PC-9 (cell line): ENCODE data around the gene PTGR3. TPM values are rescaled to one million over a fixed set of nuclear protein-coding genes. Genes with fewer than 3 reads are reported as not detected.

Experiments used
- BruUV-seq: library from RNA; stranded (reverse); fragments of 400-500 nt; replicated peaks from 2 replicates; lab custom pipeline; 2021; lab: Mats Ljungman, UMichigan
- CTCF ChIA-PET: fragments of 300-600 bp; sonication (Branson Sonifier 250); formaldehyde crosslinking; loops from one replicate; lab custom pipeline; 2022; ENCODE audit warnings: antibody characterized with exemption; lab: Charles Lee
- POLR2A ChIA-PET: fragments of 300-600 bp; sonication (Branson Sonifier 250); formaldehyde crosslinking; loops from one replicate; lab custom pipeline; 2022; ENCODE audit warnings: antibody characterized with exemption; ENCODE audit not compliant: unreplicated experiment; lab: Charles Lee
- DNase-seq, 2 experiments: peaks; one replicate each; pipeline versions ENCODE4 v3.0.0 to v3.0.0-alpha.2; 2015 to 2022; ENCODE audit warnings: mixed read lengths in 1 of 2
- H2AFZ ChIP-seq: fragments of 200-600 bp; sonication (generic); 2 replicates; pipeline ENCODE4 v1.8.1; 2017; ENCODE audit warnings: antibody characterized with exemption
- H3F3A ChIP-seq: fragments of 200-600 bp; sonication (generic); 2 replicates; pipeline ENCODE4 v1.8.1; 2017; ENCODE audit warnings: antibody characterized with exemption, mild to moderate bottlenecking, low read depth; ENCODE audit not compliant: insufficient read depth
- H3K27ac ChIP-seq: fragments of 200-600 bp; sonication (generic); 2 replicates; pipeline ENCODE4 v1.6.1; 2016; ENCODE audit warnings: mixed run types
- H3K27me3 ChIP-seq: fragments of 200-600 bp; sonication (generic); 2 replicates; pipeline ENCODE4 v1.6.1; 2016; ENCODE audit warnings: low read depth, mixed run types; ENCODE audit not compliant: insufficient read depth
- H3K36me3 ChIP-seq: fragments of 200-600 bp; sonication (generic); 2 replicates; pipeline ENCODE4 v1.6.1; 2016; ENCODE audit warnings: low read depth, mixed run types
- H3K4me1 ChIP-seq: fragments of 200-600 bp; sonication (generic); replicated peaks from 2 replicates; pipeline ENCODE4 v1.6.1; 2016; ENCODE audit warnings: mixed run types; ENCODE audit not compliant: insufficient read depth
- H3K4me2 ChIP-seq: fragments of 200-600 bp; sonication (generic); 2 replicates; pipeline ENCODE4 v1.6.1; 2017; ENCODE audit warnings: mixed run types
- H3K4me3 ChIP-seq: fragments of 200-600 bp; sonication (generic); 2 replicates; pipeline ENCODE4 v1.6.1; 2016; ENCODE audit warnings: mixed run types
- H3K79me2 ChIP-seq: fragments of 200-600 bp; sonication (generic); 2 replicates; pipeline ENCODE4 v1.6.1; 2017; ENCODE audit warnings: low read depth, mixed run types
- H3K9me2 ChIP-seq: fragments of 200-600 bp; sonication (generic); 2 replicates; pipeline ENCODE4 v1.8.1; 2017; ENCODE audit warnings: mild to moderate bottlenecking; ENCODE audit not compliant: insufficient read depth
- H3K9me3 ChIP-seq: fragments of 200-600 bp; sonication (generic); 2 replicates; pipeline ENCODE4 v1.8.1; 2016; ENCODE audit warnings: low read depth; ENCODE audit not compliant: insufficient read depth
- H4K20me1 ChIP-seq: fragments of 200-600 bp; sonication (generic); 2 replicates; pipeline ENCODE4 v1.8.1; 2017; ENCODE audit not compliant: insufficient read depth
- EZH2 ChIP-seq: fragments of 200-600 bp; sonication (generic); IDR thresholded peaks from 2 replicates; pipeline ENCODE4 v1.8.0; 2017; ENCODE audit warnings: antibody characterized with exemption, low read depth
- intact Hi-C: fragments of 100-400 bp; cut with micrococcal nuclease; formaldehyde crosslinking; loops from one replicate; pipeline ENCODE4 v1.10.0; 2022; ENCODE audit not compliant: unreplicated experiment
- total RNA-seq: library from RNA; stranded (reverse); gene quantifications from 2 replicates; pipeline ENCODE4 v1.2.3, GENCODE V29; 2021
- TF ChIP-seq, protein P1 (sequence below): fragments of 200-600 bp; sonication (generic); conservative IDR thresholded peaks from 2 replicates; pipeline ENCODE4 v1.6.1; 2017; ENCODE audit warnings: mixed run types, antibody characterized with exemption, mild to moderate bottlenecking, moderate library complexity

The PTGR3 gene
- total RNA-seq, 1 experiment from 2014 or later = 38.4 TPM

DNA sequence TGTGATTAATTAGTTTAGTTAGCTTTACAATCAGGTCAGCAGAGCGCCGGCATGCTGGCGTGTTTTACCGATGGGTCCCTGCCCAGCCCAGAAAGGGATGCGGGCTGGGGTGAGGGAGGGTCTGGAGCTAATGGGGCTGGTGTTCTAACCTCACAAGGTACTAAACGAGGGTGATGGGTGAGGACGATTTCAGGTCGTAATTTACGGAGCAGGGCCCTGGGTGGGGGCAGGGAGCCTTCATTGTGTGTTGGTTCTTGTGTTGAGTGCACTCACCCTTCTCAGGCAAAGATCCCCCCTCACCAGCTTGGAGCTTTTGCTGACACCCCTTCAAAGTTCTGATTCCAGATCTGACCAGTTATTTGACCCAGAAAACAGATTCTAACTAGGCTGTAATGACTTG is 39.5 kb downstream of the PTGR3 start:
- POLR2A ChIA-PET = interaction anchor here (0.7 kb wide), 1 partner anchor 212 kb away, joined by 9 read pairs; no protein-coding TSS in a partner anchor

DNA sequence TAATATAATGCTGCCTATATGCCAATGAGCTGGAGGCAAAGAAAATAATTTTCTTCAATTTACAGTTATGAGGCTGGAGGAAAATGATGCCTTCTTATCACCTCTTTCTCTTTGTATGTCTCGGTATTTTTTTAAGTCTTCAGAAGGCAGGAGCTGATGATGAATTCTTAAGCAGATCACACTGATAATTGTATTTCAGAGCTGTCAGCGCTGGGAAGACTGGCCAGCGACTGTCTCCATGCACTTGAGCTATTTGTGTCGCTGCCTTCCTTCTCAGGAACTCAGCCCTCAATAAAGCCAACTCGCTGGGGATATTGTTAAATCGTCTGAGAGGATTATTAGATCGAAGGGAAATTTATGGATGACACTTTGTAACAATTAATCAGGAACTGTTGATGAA is 40.3 kb downstream of the PTGR3 start:
- no peak overlapping the region for H3K27ac ChIP-seq
- no peaks in the 10 kb centered on the region for H3F3A ChIP-seq
- H3K4me2 ChIP-seq = no peak overlapping the region
- no TSS peak for BruUV-seq
- no peaks in the 10 kb centered on the region for H3K36me3 ChIP-seq
- H3K9me2 ChIP-seq = no peaks in the 10 kb centered on the region
- no peaks in the 10 kb centered on the region for H3K79me2 ChIP-seq
- no peak for DNase-seq
- peaks cover 51% of the 10 kb centered on the region for H3K27me3 ChIP-seq
- no peaks in the 10 kb centered on the region for H4K20me1 ChIP-seq
- no peak overlapping the region for H3K4me3 ChIP-seq
- no peak for TF ChIP-seq EZH2
- TF ChIP-seq, protein P1, sequence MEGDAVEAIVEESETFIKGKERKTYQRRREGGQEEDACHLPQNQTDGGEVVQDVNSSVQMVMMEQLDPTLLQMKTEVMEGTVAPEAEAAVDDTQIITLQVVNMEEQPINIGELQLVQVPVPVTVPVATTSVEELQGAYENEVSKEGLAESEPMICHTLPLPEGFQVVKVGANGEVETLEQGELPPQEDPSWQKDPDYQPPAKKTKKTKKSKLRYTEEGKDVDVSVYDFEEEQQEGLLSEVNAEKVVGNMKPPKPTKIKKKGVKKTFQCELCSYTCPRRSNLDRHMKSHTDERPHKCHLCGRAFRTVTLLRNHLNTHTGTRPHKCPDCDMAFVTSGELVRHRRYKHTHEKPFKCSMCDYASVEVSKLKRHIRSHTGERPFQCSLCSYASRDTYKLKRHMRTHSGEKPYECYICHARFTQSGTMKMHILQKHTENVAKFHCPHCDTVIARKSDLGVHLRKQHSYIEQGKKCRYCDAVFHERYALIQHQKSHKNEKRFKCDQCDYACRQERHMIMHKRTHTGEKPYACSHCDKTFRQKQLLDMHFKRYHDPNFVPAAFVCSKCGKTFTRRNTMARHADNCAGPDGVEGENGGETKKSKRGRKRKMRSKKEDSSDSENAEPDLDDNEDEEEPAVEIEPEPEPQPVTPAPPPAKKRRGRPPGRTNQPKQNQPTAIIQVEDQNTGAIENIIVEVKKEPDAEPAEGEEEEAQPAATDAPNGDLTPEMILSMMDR = no peak
- no peaks in the 10 kb centered on the region for H3K4me1 ChIP-seq
- intact Hi-C loops = loop anchor here (10.0 kb wide), 1 partner anchor 514 kb away; no protein-coding TSS in a partner anchor
- ChIA-PET POLR2A (interaction anchor here (0.7 kb wide), 1 partner anchor 211 kb away, joined by 9 read pairs; no protein-coding TSS in a partner anchor), CTCF (no interaction called here)
- no peaks in the 10 kb centered on the region for H3K9me3 ChIP-seq
- no peak overlapping the region for H2AFZ ChIP-seq

More for the DNA sequence above, 39.5 kb downstream of the PTGR3 start:
- H3F3A ChIP-seq = no peaks in the 10 kb centered on the region
- TF ChIP-seq, protein P1 = no peak
- TF ChIP-seq EZH2 = no peak
- H3K4me1 ChIP-seq = no peaks in the 10 kb centered on the region
- H2AFZ ChIP-seq = no peak overlapping the region
- CTCF ChIA-PET = no interaction called here
- no TSS peak for BruUV-seq
- no peaks in the 10 kb centered on the region for H3K79me2 ChIP-seq
- peaks cover 43% of the 10 kb centered on the region; the same call in 1 of the 2 replicates for H3K27me3 ChIP-seq
- H4K20me1 ChIP-seq = no peaks in the 10 kb centered on the region
- H3K27ac ChIP-seq = no peak overlapping the region
- DNase-seq = no peak
- H3K9me3 ChIP-seq = no peaks in the 10 kb centered on the region
- no peak overlapping the region for H3K4me3 ChIP-seq
- H3K36me3 ChIP-seq = no peaks in the 10 kb centered on the region
- H3K9me2 ChIP-seq = no peaks in the 10 kb centered on the region
- intact Hi-C loops = loop anchor here (10.0 kb wide), 1 partner anchor 515 kb away; no protein-coding TSS in a partner anchor
- H3K4me2 ChIP-seq = no peak overlapping the region

DNA sequence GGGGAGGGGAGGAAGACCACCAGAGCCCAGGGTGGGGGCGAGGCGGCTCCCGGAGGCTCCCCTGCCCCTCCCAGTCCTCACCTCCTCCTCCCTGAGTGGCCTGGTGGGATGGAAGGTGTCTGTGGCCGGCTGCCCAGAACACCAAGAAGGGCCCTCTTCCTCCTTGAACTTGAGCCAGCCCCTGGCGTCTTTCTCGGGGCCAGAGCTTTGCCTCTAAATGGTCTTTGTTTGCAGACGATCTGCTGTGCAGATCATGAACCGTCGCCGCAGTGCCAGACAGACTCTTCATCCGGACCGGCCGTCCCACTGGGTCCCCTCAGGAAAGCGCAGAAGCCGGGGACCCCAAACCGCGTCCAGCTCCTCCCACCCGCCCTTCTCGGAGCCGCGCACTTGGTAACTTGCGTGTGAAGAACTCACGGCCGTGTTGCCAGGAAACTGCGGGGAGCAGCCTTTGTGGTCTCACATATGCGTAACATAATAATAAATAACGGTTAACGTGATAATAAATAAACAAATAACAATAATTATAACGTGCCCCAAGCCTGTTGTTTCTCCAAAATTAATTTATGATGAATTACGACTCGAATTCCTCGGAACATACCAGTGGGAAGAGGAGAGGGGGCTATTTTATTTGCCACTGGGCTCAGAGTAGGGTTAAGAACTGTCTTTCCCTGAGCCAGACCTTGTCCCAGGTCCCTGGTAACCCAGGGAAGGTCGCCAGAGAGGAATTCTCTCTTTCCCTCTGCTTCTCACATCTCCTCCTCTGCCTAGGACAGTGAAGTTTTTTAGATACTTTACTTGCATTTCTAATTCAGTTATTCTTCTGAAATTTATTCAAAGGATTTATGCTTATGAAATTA is 41.0 kb downstream of the PTGR3 start:
- H3K4me3 ChIP-seq = no peak overlapping the region
- no peaks in the 10 kb centered on the region for H4K20me1 ChIP-seq
- BruUV-seq = no TSS peak
- H3K4me1 ChIP-seq = no peaks in the 10 kb centered on the region
- no peak overlapping the region for H3K27ac ChIP-seq
- H3K9me3 ChIP-seq = no peaks in the 10 kb centered on the region
- DNase-seq = no peak
- no peaks in the 10 kb centered on the region for H3K36me3 ChIP-seq
- H3K9me2 ChIP-seq = no peaks in the 10 kb centered on the region
- no peak overlapping the region for H3K4me2 ChIP-seq
- H3K79me2 ChIP-seq = no peaks in the 10 kb centered on the region
- H3F3A ChIP-seq = no peaks in the 10 kb centered on the region
- intact Hi-C loops = loop anchor here (10.0 kb wide), 1 partner anchor 513 kb away; no protein-coding TSS in a partner anchor
- H3K27me3 ChIP-seq = peaks cover 57% of the 10 kb centered on the region
- POLR2A ChIA-PET = no interaction called here
- no peak for TF ChIP-seq EZH2
- TF ChIP-seq, protein P1 = no peak
- no peak overlapping the region for H2AFZ ChIP-seq
- CTCF ChIA-PET = no interaction called here
